Dedifferentiated amniotic fluid mesenchymal stem cell (primary cell): ENCODE measurements around the gene CAV3.
A peak's percentile ranks its signal among the peaks of the same experiment; 100 is the strongest.
"Not testable (repeated sequence)": the region's sequence is repeated elsewhere in the genome, so short reads cannot be mapped to it uniquely, and the experiment has no call there.

Experiments
- DNase-seq: peaks from one replicate; pipeline ENCODE4 v3.0.0-alpha.2; 2016; ENCODE audit errors: extremely low spot score

CAV3 gene

GRCh38 chr3:8733332-8734094 lies at the start of gene CAV3:
TSS of gene CAV3 (plus strand) at chr3:8733802. CDS start at chr3:8733877, 75 bp downstream.
- peak; percentile 33 for DNase-seq

- DNase-seq, result not testable (repeated sequence)
Observed at GRCh38 chr3:8684992-8685391, 48.6 kb upstream of the CAV3 start.

GRCh38 chr3:8691295-8691694 lies 42.3 kb upstream of the CAV3 start:
- DNase-seq, result not testable (repeated sequence)

- DNase-seq, result no peak
Observed at GRCh38 chr3:8702560-8702959, 31.0 kb upstream of the CAV3 start.

- no peak for DNase-seq
Observed at GRCh38 chr3:8705575-8705974, 28.0 kb upstream of the CAV3 start.

GRCh38 chr3:8709287-8709686 lies 24.3 kb upstream of the CAV3 start:
- DNase-seq, result no peak

- no peak for DNase-seq
Observed at GRCh38 chr3:8709801-8710507, 23.6 kb upstream of the CAV3 start.

GRCh38 chr3:8712045-8712907 lies 21.3 kb upstream of the CAV3 start:
- peak; percentile 72 for DNase-seq

GRCh38 chr3:8712908-8713255 lies 20.7 kb upstream of the CAV3 start:
- no peak for DNase-seq

- no peak for DNase-seq
Observed at GRCh38 chr3:8713901-8714759, 19.5 kb upstream of the CAV3 start.

GRCh38 chr3:8715757-8716156 lies 17.8 kb upstream of the CAV3 start:
- not testable (repeated sequence) for DNase-seq

GRCh38 chr3:8722808-8723207 lies 10.8 kb upstream of the CAV3 start:
- no peak for DNase-seq

GRCh38 chr3:8723612-8724011 lies 10.0 kb upstream of the CAV3 start:
- no peak for DNase-seq

GRCh38 chr3:8724108-8724752 lies 9.4 kb upstream of the CAV3 start:
- DNase-seq, result no peak

- no peak for DNase-seq
Observed at GRCh38 chr3:8727605-8728512, 5.7 kb upstream of the CAV3 start.

- no peak for DNase-seq
Observed at GRCh38 chr3:8729479-8729878, 4.1 kb upstream of the CAV3 start.

- no peak for DNase-seq
Observed at GRCh38 chr3:8730656-8731055, 2.9 kb upstream of the CAV3 start.

GRCh38 chr3:8732413-8732812 lies 1.2 kb upstream of the CAV3 start:
- no peak for DNase-seq

GRCh38 chr3:8734137-8734878 lies 706 bp downstream of the CAV3 start:
- no peak for DNase-seq
